Liver (tissue), 9 donors: ENCODE results near the gene SLFN12L. TPM values are rescaled to one million over a fixed set of nuclear protein-coding genes. Genes with fewer than 3 reads are reported as not detected.
"Not testable (repeated sequence)": the region's sequence is repeated elsewhere in the genome, so short reads cannot be mapped to it uniquely, and the experiment has no call there.

ENCODE experiments used
- DNase-seq: peaks from one replicate; pipeline ENCODE4 v3.0.0-alpha.2; 2017; ENCODE audit warnings: low spot score
- H3K27ac ChIP-seq, 2 donors: one replicate each; pipeline ENCODE4 v1.7.0; 2013; ENCODE audit warnings: inconsistent platforms in 2 of 2, low read length in 2 of 2, control low read depth in 1 of 2, low read depth in 1 of 2, mild to moderate bottlenecking in 1 of 2
- H3K27me3 ChIP-seq, 4 donors: one replicate each; pipeline versions ENCODE4 v1.6.1 to v1.7.0; 2013; ENCODE audit warnings: low read length in 3 of 4, inconsistent platforms in 1 of 4, mild to moderate bottlenecking in 1 of 4, moderate library complexity in 1 of 4; ENCODE audit not compliant: control insufficient read depth in 4 of 4, insufficient read depth in 4 of 4
- H3K36me3 ChIP-seq, 4 donors: one replicate each; pipeline versions ENCODE4 v1.6.1 to v1.7.0; 2013; ENCODE audit warnings: low read length in 3 of 4, mild to moderate bottlenecking in 3 of 4, low read depth in 1 of 4, moderate library complexity in 1 of 4; ENCODE audit not compliant: control insufficient read depth in 4 of 4, insufficient read depth in 3 of 4
- H3K4me1 ChIP-seq, 4 donors: one replicate each; pipeline versions ENCODE4 v1.6.1 to v1.7.0; 2013; ENCODE audit warnings: low read length in 3 of 4, mild to moderate bottlenecking in 3 of 4, moderate library complexity in 1 of 4; ENCODE audit not compliant: control insufficient read depth in 4 of 4, insufficient read depth in 4 of 4
- H3K4me3 ChIP-seq, 3 donors: one replicate each; pipeline versions ENCODE4 v1.6.1 to v1.7.0; 2013; ENCODE audit warnings: low read length in 3 of 3, control low read depth in 1 of 3, low read depth in 1 of 3, mild to moderate bottlenecking in 1 of 3
- H3K9ac ChIP-seq, 2 donors: one replicate each; pipeline ENCODE4 v1.7.0; 2013; ENCODE audit warnings: low read length in 2 of 2, mild to moderate bottlenecking in 2 of 2, moderate library complexity in 2 of 2, control low read depth in 1 of 2, low read depth in 1 of 2
- H3K9me3 ChIP-seq, 4 donors: one replicate each; pipeline versions ENCODE4 v1.6.1 to v1.7.0; 2013; ENCODE audit warnings: low read length in 3 of 4; ENCODE audit not compliant: control insufficient read depth in 4 of 4
- EGR1 ChIP-seq, 2 donors: IDR thresholded peaks; 2 replicates each; pipeline ENCODE4 v1.6.1; 2016 to 2018; ENCODE audit warnings: antibody characterized with exemption in 2 of 2, low read depth in 2 of 2
- FOXA1 ChIP-seq: IDR thresholded peaks from 2 replicates; pipeline ENCODE4 v1.6.1; 2016; ENCODE audit warnings: antibody characterized with exemption
- FOXA2 ChIP-seq: IDR thresholded peaks from 2 replicates; pipeline ENCODE4 v1.6.1; 2016; ENCODE audit warnings: antibody characterized with exemption
- GABPA ChIP-seq, 2 donors: IDR thresholded peaks in 1 of 2; conservative IDR thresholded peaks in 1 of 2; 2 replicates each; pipeline ENCODE4 v1.6.1; 2016; ENCODE audit warnings: antibody characterized with exemption in 2 of 2, mild to moderate bottlenecking in 1 of 2, moderate library complexity in 1 of 2
- HNF4A ChIP-seq, 2 donors: conservative IDR thresholded peaks; 2 replicates each; pipeline ENCODE4 v1.6.1; 2016; ENCODE audit warnings: antibody characterized with exemption in 2 of 2, mild to moderate bottlenecking in 2 of 2
- HNF4G ChIP-seq: IDR thresholded peaks from 2 replicates; pipeline ENCODE4 v1.6.1; 2016; ENCODE audit warnings: antibody characterized with exemption
- NR2F2 ChIP-seq: IDR thresholded peaks from 2 replicates; pipeline ENCODE4 v1.6.1; 2016; ENCODE audit warnings: antibody characterized with exemption
- RAD21 ChIP-seq, 2 donors: IDR thresholded peaks; 2 replicates each; pipeline ENCODE4 v1.6.1; 2016; ENCODE audit warnings: antibody characterized with exemption in 2 of 2, mild to moderate bottlenecking in 2 of 2
- RXRA ChIP-seq, 2 donors: IDR thresholded peaks; 2 replicates each; pipeline ENCODE4 v1.6.1; 2017 to 2018; ENCODE audit warnings: antibody characterized with exemption in 2 of 2, mild to moderate bottlenecking in 1 of 2
- SP1 ChIP-seq: IDR thresholded peaks from 2 replicates; pipeline ENCODE4 v1.6.1; 2018; ENCODE audit warnings: antibody characterized with exemption, mild to moderate bottlenecking
- TAF1 ChIP-seq: conservative IDR thresholded peaks from 2 replicates; pipeline ENCODE4 v1.6.1; 2016; ENCODE audit warnings: antibody characterized with exemption, mild to moderate bottlenecking
- WGBS: extraction: QIAGEN DNeasy Blood & Tissue Kit; methylation state at CpG from one replicate; pipeline ENCODE4 v1.1.7; 2013; 5-methylcytosine and 5-hydroxymethylcytosine counted together
- polyA plus RNA-seq, 2 donors: library from polyadenylated mRNA; stranded (reverse) in 1 of 2; unstranded in 1 of 2; fragments of 200-250 nt in 1 of 2; fragments of >200 nt in 1 of 2; fragmentation: Nextera tagmentation in 1 of 2; extraction: Ambion mirVana in 1 of 2; gene quantifications; one replicate each; pipeline versions ENCODE4 v1.2.1 to v1.2.3, GENCODE V29; 2013 to 2015
- total RNA-seq, 2 donors: library from RNA; depleted of rRNA; stranded (reverse); fragments of >200 nt; gene quantifications; one replicate each; pipeline ENCODE4 v1.2.3, GENCODE V29; 2014
- TF ChIP-seq, protein P1 (sequence below): fragments of 150-350 bp; IDR thresholded peaks from 2 replicates; pipeline ENCODE4 v1.5.1; 2017; ENCODE audit warnings: improper control_type of control experiment, low read depth, low read length; ENCODE audit not compliant: missing input control
- TF ChIP-seq, protein P2 (sequence below): IDR thresholded peaks from 2 replicates; pipeline ENCODE4 v1.6.1; 2016; ENCODE audit warnings: antibody characterized with exemption
- TF ChIP-seq, protein P3 (sequence below): IDR thresholded peaks from 2 replicates; pipeline ENCODE4 v1.6.1; 2016; ENCODE audit warnings: antibody characterized with exemption
- TF ChIP-seq, protein P4 (sequence below): IDR thresholded peaks from 2 replicates; pipeline ENCODE4 v1.6.1; 2016; ENCODE audit warnings: antibody characterized with exemption, mild to moderate bottlenecking
- TF ChIP-seq, protein P5 (sequence below): IDR thresholded peaks from 2 replicates; pipeline ENCODE4 v1.6.1; 2016; ENCODE audit warnings: antibody characterized with exemption
- donor health status: healthy.
- donor health status: healthy.
- donor health status: healthy.
- donor health status: healthy.
- donor health status: healthy.

SLFN12L gene
- total and polyA plus RNA-seq, 4 donors: 0.09 to 2.2 (median 0.27) TPM

DNA sequence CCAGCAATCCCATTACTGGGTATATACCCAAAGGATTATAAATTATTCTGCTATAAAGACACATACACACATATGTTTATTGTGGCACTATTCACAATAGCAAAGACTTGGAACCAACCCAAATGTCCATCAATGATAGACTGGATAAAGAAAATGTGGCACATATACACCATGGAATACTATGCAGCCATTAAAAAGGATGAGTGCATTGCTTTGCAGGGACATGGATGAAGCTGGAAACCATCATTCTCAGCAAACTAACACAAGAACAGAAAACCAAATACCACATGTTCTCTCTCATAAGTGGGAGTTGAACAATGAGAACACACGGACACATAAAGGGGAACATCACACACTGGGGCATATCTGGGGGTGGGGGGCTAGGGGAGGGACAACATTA is 8.2 kb downstream of the SLFN12L start:
- not testable (repeated sequence) for H3K4me1 ChIP-seq, H3K27ac ChIP-seq, H3K36me3 ChIP-seq, H3K9ac ChIP-seq, H3K27me3 ChIP-seq, H3K4me3 ChIP-seq, H3K9me3 ChIP-seq, DNase-seq
- 85% methylated on average over 1 of the region's 1 CpG for WGBS

DNA sequence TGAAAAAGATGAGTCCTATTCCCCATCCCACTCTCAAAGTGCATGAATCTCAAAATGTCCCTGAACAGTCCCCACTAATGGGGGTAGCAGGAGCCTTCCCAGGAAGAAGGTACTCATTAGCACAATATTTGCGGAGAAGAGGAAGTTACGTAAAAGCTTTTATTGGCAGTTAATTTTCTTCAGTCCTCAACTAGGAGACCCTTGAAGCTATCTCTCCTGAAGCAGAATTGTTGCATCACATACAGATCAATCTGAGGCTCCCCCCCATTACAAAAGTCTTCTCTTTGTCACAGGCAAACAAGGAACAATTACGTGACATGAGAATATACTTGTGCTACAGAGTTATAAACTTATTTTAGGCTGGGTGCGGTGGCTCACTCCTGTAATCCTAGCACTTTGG is 14.2 kb downstream of the SLFN12L start:
- Histone ChIP-seq H3K4me1 (peaks cover 0 to 3% (median 0%) of the 10 kb centered on the region in 4 donors), H3K9me3 (no peaks in the 10 kb centered on the region), H3K36me3 (no peaks in the 10 kb centered on the region), H3K4me3 (no peak overlapping the region), H3K27ac (no peak overlapping the region), H3K27me3 (no peaks in the 10 kb centered on the region), H3K9ac (no peak overlapping the region)
- TF ChIP-seq TAF1: no peak
- TF ChIP-seq, protein P1, sequence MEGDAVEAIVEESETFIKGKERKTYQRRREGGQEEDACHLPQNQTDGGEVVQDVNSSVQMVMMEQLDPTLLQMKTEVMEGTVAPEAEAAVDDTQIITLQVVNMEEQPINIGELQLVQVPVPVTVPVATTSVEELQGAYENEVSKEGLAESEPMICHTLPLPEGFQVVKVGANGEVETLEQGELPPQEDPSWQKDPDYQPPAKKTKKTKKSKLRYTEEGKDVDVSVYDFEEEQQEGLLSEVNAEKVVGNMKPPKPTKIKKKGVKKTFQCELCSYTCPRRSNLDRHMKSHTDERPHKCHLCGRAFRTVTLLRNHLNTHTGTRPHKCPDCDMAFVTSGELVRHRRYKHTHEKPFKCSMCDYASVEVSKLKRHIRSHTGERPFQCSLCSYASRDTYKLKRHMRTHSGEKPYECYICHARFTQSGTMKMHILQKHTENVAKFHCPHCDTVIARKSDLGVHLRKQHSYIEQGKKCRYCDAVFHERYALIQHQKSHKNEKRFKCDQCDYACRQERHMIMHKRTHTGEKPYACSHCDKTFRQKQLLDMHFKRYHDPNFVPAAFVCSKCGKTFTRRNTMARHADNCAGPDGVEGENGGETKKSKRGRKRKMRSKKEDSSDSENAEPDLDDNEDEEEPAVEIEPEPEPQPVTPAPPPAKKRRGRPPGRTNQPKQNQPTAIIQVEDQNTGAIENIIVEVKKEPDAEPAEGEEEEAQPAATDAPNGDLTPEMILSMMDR: no peak
- TF ChIP-seq, protein P2, sequence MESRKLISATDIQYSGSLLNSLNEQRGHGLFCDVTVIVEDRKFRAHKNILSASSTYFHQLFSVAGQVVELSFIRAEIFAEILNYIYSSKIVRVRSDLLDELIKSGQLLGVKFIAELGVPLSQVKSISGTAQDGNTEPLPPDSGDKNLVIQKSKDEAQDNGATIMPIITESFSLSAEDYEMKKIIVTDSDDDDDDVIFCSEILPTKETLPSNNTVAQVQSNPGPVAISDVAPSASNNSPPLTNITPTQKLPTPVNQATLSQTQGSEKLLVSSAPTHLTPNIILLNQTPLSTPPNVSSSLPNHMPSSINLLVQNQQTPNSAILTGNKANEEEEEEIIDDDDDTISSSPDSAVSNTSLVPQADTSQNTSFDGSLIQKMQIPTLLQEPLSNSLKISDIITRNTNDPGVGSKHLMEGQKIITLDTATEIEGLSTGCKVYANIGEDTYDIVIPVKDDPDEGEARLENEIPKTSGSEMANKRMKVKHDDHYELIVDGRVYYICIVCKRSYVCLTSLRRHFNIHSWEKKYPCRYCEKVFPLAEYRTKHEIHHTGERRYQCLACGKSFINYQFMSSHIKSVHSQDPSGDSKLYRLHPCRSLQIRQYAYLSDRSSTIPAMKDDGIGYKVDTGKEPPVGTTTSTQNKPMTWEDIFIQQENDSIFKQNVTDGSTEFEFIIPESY: no peak
- no peak for TF ChIP-seq SP1
- TF ChIP-seq EGR1 (IDR thresholded peaks at IDR 0.05; ENCODE audit: low read depth in 2 of 2): no peak
- no peak for TF ChIP-seq RXRA (IDR thresholded peaks at IDR 0.05)
- TF ChIP-seq FOXA2: no peak
- TF ChIP-seq FOXA1: no peak
- TF ChIP-seq, protein P3, sequence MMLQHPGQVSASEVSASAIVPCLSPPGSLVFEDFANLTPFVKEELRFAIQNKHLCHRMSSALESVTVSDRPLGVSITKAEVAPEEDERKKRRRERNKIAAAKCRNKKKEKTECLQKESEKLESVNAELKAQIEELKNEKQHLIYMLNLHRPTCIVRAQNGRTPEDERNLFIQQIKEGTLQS: no peak
- TF ChIP-seq NR2F2: no peak
- TF ChIP-seq, protein P4, sequence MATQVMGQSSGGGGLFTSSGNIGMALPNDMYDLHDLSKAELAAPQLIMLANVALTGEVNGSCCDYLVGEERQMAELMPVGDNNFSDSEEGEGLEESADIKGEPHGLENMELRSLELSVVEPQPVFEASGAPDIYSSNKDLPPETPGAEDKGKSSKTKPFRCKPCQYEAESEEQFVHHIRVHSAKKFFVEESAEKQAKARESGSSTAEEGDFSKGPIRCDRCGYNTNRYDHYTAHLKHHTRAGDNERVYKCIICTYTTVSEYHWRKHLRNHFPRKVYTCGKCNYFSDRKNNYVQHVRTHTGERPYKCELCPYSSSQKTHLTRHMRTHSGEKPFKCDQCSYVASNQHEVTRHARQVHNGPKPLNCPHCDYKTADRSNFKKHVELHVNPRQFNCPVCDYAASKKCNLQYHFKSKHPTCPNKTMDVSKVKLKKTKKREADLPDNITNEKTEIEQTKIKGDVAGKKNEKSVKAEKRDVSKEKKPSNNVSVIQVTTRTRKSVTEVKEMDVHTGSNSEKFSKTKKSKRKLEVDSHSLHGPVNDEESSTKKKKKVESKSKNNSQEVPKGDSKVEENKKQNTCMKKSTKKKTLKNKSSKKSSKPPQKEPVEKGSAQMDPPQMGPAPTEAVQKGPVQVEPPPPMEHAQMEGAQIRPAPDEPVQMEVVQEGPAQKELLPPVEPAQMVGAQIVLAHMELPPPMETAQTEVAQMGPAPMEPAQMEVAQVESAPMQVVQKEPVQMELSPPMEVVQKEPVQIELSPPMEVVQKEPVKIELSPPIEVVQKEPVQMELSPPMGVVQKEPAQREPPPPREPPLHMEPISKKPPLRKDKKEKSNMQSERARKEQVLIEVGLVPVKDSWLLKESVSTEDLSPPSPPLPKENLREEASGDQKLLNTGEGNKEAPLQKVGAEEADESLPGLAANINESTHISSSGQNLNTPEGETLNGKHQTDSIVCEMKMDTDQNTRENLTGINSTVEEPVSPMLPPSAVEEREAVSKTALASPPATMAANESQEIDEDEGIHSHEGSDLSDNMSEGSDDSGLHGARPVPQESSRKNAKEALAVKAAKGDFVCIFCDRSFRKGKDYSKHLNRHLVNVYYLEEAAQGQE: no peak
- no peak for TF ChIP-seq GABPA (IDR thresholded peaks at IDR 0.05 in 1 of 2, conservative IDR thresholded peaks at IDR 0.05 in 1 of 2)
- TF ChIP-seq HNF4G: no peak
- TF ChIP-seq, protein P5, sequence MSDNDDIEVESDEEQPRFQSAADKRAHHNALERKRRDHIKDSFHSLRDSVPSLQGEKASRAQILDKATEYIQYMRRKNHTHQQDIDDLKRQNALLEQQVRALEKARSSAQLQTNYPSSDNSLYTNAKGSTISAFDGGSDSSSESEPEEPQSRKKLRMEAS: no peak
- TF ChIP-seq RAD21 (IDR thresholded peaks at IDR 0.05): no peak
- TF ChIP-seq HNF4A (conservative IDR thresholded peaks at IDR 0.05): no peak
- no peak for DNase-seq
- 79% methylated on average over 4 of the region's 4 CpGs for WGBS
